Neural cell (in vitro differentiated cells): Measurements from ENCODE around the gene SRCAP. TPM values are rescaled to one million over a fixed set of nuclear protein-coding genes. Genes with fewer than 3 reads are reported as not detected.

Source experiments
- H2AFZ ChIP-seq: fragments of 200-600, 300-800 bp; sonication (generic), shearing (Covaris generic); 2 replicates; pipeline ENCODE4 v1.6.0; 2014; ENCODE audit warnings: low read depth, mild to moderate bottlenecking, antibody characterized with exemption, low read length, moderate library complexity
- H3F3A ChIP-seq: fragments of 200-600 bp; shearing (Covaris generic); 2 replicates; pipeline ENCODE4 v1.6.1; 2016; ENCODE audit warnings: mild to moderate bottlenecking, moderate library complexity, mixed read lengths, antibody characterized with exemption, low read length; ENCODE audit not compliant: insufficient read depth, poor library complexity, severe bottlenecking
- H3K27ac ChIP-seq: fragments of 200-600, 300-800 bp; sonication (generic), shearing (Covaris generic); 2 replicates; pipeline ENCODE4 v1.5.1; 2014; ENCODE audit warnings: mild to moderate bottlenecking, low read length, moderate library complexity
- H3K27me3 ChIP-seq: fragments of 300-800, 200-600 bp; sonication (generic), shearing (Covaris generic); 2 replicates; pipeline ENCODE4 v1.6.0; 2014; ENCODE audit warnings: mild to moderate bottlenecking, low read depth, low read length, moderate library complexity; ENCODE audit not compliant: insufficient read depth
- H3K36me3 ChIP-seq: fragments of 300-800, 200-600 bp; sonication (generic), shearing (Covaris generic); 2 replicates; pipeline ENCODE4 v1.5.1; 2014; ENCODE audit warnings: mild to moderate bottlenecking, antibody characterized with exemption, low read length, moderate library complexity; ENCODE audit not compliant: insufficient read depth
- H3K4me2 ChIP-seq: fragments of 300-800, 200-600 bp; sonication (generic), shearing (Covaris generic); 2 replicates; pipeline ENCODE4 v1.6.0; 2014; ENCODE audit warnings: mild to moderate bottlenecking, low read length
- H3K4me3 ChIP-seq: fragments of 300-800, 200-600 bp; sonication (generic), shearing (Covaris generic); 2 replicates; pipeline ENCODE4 v1.5.1; 2014; ENCODE audit warnings: mild to moderate bottlenecking, low read length, moderate library complexity
- H3K79me2 ChIP-seq: fragments of 200-600 bp; shearing (Covaris generic); replicated peaks from 2 replicates; pipeline ENCODE4 v1.6.0; 2014; ENCODE audit warnings: mild to moderate bottlenecking, low read length, moderate library complexity; ENCODE audit not compliant: insufficient read depth
- H3K9ac ChIP-seq: fragments of 300-800, 200-600 bp; sonication (generic), shearing (Covaris generic); 2 replicates; pipeline ENCODE4 v1.6.1; 2016; ENCODE audit warnings: mild to moderate bottlenecking, low read length, mixed read lengths
- H3K9me2 ChIP-seq: fragments of 200-600 bp; shearing (Covaris generic); 2 replicates; pipeline ENCODE4 v1.6.1; 2016; ENCODE audit warnings: mild to moderate bottlenecking, low read length, mixed read lengths; ENCODE audit not compliant: insufficient read depth
- H3K9me3 ChIP-seq: fragments of 200-600, 300-800 bp; sonication (generic), shearing (Covaris generic); 2 replicates; pipeline ENCODE4 v1.6.1; 2016; ENCODE audit warnings: mild to moderate bottlenecking, mixed run types, low read length, moderate library complexity, mixed read lengths
- H4K20me1 ChIP-seq: fragments of 200-600 bp; shearing (Covaris generic); 2 replicates; pipeline ENCODE4 v1.6.1; 2016; ENCODE audit warnings: mild to moderate bottlenecking, mixed run types; ENCODE audit not compliant: insufficient read depth
- EP300 ChIP-seq: fragments of 450-650 bp; conservative IDR thresholded peaks from 2 replicates; pipeline ENCODE4 v1.6.1; 2014; ENCODE audit warnings: antibody characterized with exemption, mild to moderate bottlenecking, moderate library complexity; ENCODE audit not compliant: poor library complexity, severe bottlenecking
- EZH2 ChIP-seq: fragments of 200-600, 300-800 bp; shearing (Covaris generic), sonication (generic); IDR thresholded peaks from 2 replicates; pipeline ENCODE4 v1.6.1; 2014; ENCODE audit warnings: antibody characterized with exemption, low read length, borderline replicate concordance, mild to moderate bottlenecking; ENCODE audit not compliant: insufficient read depth, poor library complexity, severe bottlenecking
- MXI1 ChIP-seq: fragments of 450-650 bp; conservative IDR thresholded peaks from 2 replicates; pipeline ENCODE4 v1.6.1; 2014; ENCODE audit warnings: antibody characterized with exemption, mild to moderate bottlenecking; ENCODE audit not compliant: poor library complexity, severe bottlenecking
- POLR2AphosphoS5 ChIP-seq: IDR thresholded peaks from 2 replicates; pipeline ENCODE4 v1.6.1; 2012
- RAD21 ChIP-seq: fragments of 450-650 bp; conservative IDR thresholded peaks from 2 replicates; pipeline ENCODE4 v1.6.1; 2014; ENCODE audit warnings: antibody characterized with exemption, mild to moderate bottlenecking, moderate library complexity
- SMC3 ChIP-seq: fragments of 450-650 bp; conservative IDR thresholded peaks from 2 replicates; pipeline ENCODE4 v1.6.1; 2014; ENCODE audit warnings: antibody characterized with exemption, mild to moderate bottlenecking, moderate library complexity; ENCODE audit not compliant: poor library complexity
- TAF1 ChIP-seq: IDR thresholded peaks from 2 replicates; pipeline ENCODE4 v1.6.1; 2012; ENCODE audit warnings: low read depth
- polyA plus RNA-seq: library from polyadenylated mRNA; depleted of rRNA; stranded (reverse); fragments of >200 nt; gene quantifications from 2 replicates; pipeline ENCODE4 v1.2.3, GENCODE V29; 2014
- TF ChIP-seq, protein P1 (sequence below): fragments of 450-650 bp; IDR thresholded peaks from 2 replicates; pipeline ENCODE4 v1.5.1; 2014; ENCODE audit warnings: antibody characterized with exemption, mild to moderate bottlenecking, moderate library complexity; ENCODE audit not compliant: poor library complexity, severe bottlenecking
- TF ChIP-seq, protein P2 (sequence below): IDR thresholded peaks from 2 replicates; pipeline ENCODE4 v1.6.1; 2012; ENCODE audit warnings: borderline replicate concordance

The SRCAP gene
- polyA plus RNA-seq, 1 donor from 2014 or later = 0.76 TPM

DNA sequence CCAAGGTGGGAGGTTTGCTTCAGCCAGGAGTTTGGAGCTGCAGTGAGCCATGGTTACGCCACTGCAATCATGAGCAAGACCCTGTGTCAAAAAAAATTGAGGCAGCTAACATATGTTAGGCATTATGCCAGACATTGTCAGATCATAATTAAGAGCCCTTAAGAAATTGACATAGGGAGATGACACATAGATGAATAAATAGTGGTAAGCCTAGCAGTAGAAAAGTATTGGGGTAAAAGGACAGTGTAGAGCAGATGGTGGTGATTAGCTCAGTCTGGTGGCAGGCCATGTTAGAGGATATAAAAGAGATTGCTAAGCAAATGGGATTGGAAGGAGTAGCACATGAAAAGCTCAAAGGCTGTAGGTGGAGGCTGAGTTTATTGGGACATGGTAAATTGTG, 22.6 kb downstream of the SRCAP start:
- Histone ChIP-seq H3K4me2 (no peak overlapping the region), H3K9me3 (no peaks in the 10 kb centered on the region), H3K27ac (no peak overlapping the region), H3K79me2 (no peaks in the 10 kb centered on the region), H3K9me2 (no peaks in the 10 kb centered on the region), H3F3A (no peaks in the 10 kb centered on the region), H3K36me3 (no peaks in the 10 kb centered on the region), H3K27me3 (no peaks in the 10 kb centered on the region), H3K9ac (no peak overlapping the region), H2AFZ (no peak overlapping the region), H4K20me1 (no peaks in the 10 kb centered on the region), H3K4me3 (no peak overlapping the region)
- TF ChIP-seq, protein P1, sequence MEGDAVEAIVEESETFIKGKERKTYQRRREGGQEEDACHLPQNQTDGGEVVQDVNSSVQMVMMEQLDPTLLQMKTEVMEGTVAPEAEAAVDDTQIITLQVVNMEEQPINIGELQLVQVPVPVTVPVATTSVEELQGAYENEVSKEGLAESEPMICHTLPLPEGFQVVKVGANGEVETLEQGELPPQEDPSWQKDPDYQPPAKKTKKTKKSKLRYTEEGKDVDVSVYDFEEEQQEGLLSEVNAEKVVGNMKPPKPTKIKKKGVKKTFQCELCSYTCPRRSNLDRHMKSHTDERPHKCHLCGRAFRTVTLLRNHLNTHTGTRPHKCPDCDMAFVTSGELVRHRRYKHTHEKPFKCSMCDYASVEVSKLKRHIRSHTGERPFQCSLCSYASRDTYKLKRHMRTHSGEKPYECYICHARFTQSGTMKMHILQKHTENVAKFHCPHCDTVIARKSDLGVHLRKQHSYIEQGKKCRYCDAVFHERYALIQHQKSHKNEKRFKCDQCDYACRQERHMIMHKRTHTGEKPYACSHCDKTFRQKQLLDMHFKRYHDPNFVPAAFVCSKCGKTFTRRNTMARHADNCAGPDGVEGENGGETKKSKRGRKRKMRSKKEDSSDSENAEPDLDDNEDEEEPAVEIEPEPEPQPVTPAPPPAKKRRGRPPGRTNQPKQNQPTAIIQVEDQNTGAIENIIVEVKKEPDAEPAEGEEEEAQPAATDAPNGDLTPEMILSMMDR = no peak
- TF ChIP-seq EZH2 (no peak), POLR2AphosphoS5 (no peak), RAD21 (no peak), MXI1 (no peak), SMC3 (no peak)
- TF ChIP-seq, protein P2, sequence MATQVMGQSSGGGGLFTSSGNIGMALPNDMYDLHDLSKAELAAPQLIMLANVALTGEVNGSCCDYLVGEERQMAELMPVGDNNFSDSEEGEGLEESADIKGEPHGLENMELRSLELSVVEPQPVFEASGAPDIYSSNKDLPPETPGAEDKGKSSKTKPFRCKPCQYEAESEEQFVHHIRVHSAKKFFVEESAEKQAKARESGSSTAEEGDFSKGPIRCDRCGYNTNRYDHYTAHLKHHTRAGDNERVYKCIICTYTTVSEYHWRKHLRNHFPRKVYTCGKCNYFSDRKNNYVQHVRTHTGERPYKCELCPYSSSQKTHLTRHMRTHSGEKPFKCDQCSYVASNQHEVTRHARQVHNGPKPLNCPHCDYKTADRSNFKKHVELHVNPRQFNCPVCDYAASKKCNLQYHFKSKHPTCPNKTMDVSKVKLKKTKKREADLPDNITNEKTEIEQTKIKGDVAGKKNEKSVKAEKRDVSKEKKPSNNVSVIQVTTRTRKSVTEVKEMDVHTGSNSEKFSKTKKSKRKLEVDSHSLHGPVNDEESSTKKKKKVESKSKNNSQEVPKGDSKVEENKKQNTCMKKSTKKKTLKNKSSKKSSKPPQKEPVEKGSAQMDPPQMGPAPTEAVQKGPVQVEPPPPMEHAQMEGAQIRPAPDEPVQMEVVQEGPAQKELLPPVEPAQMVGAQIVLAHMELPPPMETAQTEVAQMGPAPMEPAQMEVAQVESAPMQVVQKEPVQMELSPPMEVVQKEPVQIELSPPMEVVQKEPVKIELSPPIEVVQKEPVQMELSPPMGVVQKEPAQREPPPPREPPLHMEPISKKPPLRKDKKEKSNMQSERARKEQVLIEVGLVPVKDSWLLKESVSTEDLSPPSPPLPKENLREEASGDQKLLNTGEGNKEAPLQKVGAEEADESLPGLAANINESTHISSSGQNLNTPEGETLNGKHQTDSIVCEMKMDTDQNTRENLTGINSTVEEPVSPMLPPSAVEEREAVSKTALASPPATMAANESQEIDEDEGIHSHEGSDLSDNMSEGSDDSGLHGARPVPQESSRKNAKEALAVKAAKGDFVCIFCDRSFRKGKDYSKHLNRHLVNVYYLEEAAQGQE = no peak

DNA sequence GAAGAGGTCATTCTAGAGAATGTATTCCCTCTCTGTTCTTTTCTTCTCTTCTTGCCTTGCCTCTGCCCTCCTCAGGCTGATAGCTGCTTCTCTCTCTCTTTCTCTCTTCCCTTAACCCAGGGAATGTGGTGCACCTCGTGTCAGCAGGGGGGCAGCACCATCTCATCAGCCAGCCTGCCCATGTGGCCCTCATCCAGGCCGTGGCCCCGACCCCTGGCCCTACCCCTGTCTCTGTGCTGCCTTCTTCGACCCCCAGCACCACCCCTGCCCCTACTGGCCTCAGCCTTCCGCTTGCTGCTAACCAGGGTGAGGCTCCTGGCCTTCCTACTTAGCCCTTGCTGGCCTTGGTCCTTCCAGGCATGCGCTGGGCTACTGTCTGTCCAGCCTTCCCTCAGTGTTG, 23.5 kb downstream of the SRCAP start:
- no peak overlapping the region for H2AFZ ChIP-seq
- H3K9ac ChIP-seq = no peak overlapping the region
- H3F3A ChIP-seq = no peaks in the 10 kb centered on the region
- no peaks in the 10 kb centered on the region for H3K36me3 ChIP-seq
- no peak for TF ChIP-seq TAF1
- no peak for TF ChIP-seq EP300
- no peak for TF ChIP-seq SMC3
- TF ChIP-seq, protein P2 = no peak
- TF ChIP-seq POLR2AphosphoS5 = no peak
- TF ChIP-seq RAD21 = no peak
- TF ChIP-seq, protein P1 = no peak
- no peak for TF ChIP-seq MXI1
- no peak for TF ChIP-seq EZH2
- no peak overlapping the region for H3K4me2 ChIP-seq
- no peaks in the 10 kb centered on the region for H3K9me2 ChIP-seq
- no peaks in the 10 kb centered on the region for H3K79me2 ChIP-seq
- no peaks in the 10 kb centered on the region for H3K9me3 ChIP-seq
- no peak overlapping the region for H3K27ac ChIP-seq
- no peaks in the 10 kb centered on the region for H4K20me1 ChIP-seq
- no peak overlapping the region for H3K4me3 ChIP-seq
- H3K27me3 ChIP-seq = no peaks in the 10 kb centered on the region
